SU-DHL-6 (cell line): ENCODE data around the gene FCHSD2.

Experiments
- EZH2phosphoT487 ChIP-seq: fragments of 200-600 bp; sonication (generic), shearing (Covaris generic); conservative IDR thresholded peaks from 2 replicates; pipeline ENCODE4 v1.6.1; 2018; ENCODE audit warnings: mild to moderate bottlenecking, antibody characterized with exemption, low read length, moderate library complexity, mixed read lengths
- TF ChIP-seq, protein P1 (sequence below): fragments of 200-600 bp; sonication (generic); IDR thresholded peaks from one replicate; pipeline ENCODE4 v1.5.1; 2017; ENCODE audit warnings: antibody characterized with exemption, mild to moderate bottlenecking, low read length, moderate library complexity; ENCODE audit not compliant: insufficient read depth, poor library complexity, severe bottlenecking

DNA sequence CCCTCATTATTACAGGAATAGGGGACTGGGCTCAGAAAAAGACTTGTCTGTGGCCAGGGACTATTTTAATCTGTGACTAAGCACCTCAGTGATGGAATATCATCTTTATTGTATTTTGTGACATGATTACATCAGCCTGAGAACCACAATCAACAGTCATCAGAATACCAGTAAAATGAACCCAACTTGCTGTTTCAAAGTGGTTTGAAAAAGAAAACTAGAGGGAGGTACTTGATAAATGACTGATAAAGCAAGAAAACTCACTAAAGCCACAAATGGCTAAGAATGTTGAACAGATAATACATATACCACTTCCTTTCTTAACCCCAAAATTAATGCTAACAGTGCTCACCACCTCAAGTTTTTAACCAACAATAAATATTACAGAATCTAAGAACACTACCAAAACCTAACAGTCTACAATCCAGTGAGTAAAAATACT lies 172.2 kb downstream of the FCHSD2 start:
- TF ChIP-seq, protein P1, sequence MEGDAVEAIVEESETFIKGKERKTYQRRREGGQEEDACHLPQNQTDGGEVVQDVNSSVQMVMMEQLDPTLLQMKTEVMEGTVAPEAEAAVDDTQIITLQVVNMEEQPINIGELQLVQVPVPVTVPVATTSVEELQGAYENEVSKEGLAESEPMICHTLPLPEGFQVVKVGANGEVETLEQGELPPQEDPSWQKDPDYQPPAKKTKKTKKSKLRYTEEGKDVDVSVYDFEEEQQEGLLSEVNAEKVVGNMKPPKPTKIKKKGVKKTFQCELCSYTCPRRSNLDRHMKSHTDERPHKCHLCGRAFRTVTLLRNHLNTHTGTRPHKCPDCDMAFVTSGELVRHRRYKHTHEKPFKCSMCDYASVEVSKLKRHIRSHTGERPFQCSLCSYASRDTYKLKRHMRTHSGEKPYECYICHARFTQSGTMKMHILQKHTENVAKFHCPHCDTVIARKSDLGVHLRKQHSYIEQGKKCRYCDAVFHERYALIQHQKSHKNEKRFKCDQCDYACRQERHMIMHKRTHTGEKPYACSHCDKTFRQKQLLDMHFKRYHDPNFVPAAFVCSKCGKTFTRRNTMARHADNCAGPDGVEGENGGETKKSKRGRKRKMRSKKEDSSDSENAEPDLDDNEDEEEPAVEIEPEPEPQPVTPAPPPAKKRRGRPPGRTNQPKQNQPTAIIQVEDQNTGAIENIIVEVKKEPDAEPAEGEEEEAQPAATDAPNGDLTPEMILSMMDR: no peak
- TF ChIP-seq EZH2phosphoT487: no peak
